NCI-H82 (cell line): ENCODE results near the gene SLC13A2.

ENCODE experiments used
- DNase-seq: peaks from one replicate; lab custom pipeline; 2025; lab: John Stamatoyannopoulos, UW

Gene SLC13A2

GRCh38 chr17:28536532-28537218, 63.2 kb downstream of the SLC13A2 start:
- DNase-seq, result no peak

- no peak for DNase-seq
Observed at GRCh38 chr17:28537219-28537610, 63.8 kb downstream of the SLC13A2 start.

GRCh38 chr17:28538296-28538895, 65.0 kb downstream of the SLC13A2 start:
- DNase-seq, result no peak

GRCh38 chr17:28540231-28540630, 66.8 kb downstream of the SLC13A2 start:
- no peak for DNase-seq

- DNase-seq, result no peak
Observed at GRCh38 chr17:28541439-28541838, 68.0 kb downstream of the SLC13A2 start.

- no peak for DNase-seq
Observed at GRCh38 chr17:28544402-28545140, 71.1 kb downstream of the SLC13A2 start.

- DNase-seq, result no peak
Observed at GRCh38 chr17:28545141-28545503, 71.7 kb downstream of the SLC13A2 start.

GRCh38 chr17:28545787-28546415, 72.5 kb downstream of the SLC13A2 start:
- peak; percentile 67 for DNase-seq

- DNase-seq, result no peak
Observed at GRCh38 chr17:28547096-28547622, 73.7 kb downstream of the SLC13A2 start.
